Measurements from ENCODE around the gene EP400. TPM values are rescaled to one million over a fixed set of nuclear protein-coding genes. Genes with fewer than 3 reads are reported as not detected.

EP400 gene
- total RNA-seq, 1 experiment from 2014 or later, result 61.7 TPM

- no peak overlapping the region for H3K9ac ChIP-seq (ENCODE audit: extremely low read depth, insufficient read length, low read length)
- H3K18ac ChIP-seq (ENCODE audit: insufficient read length, low read depth, low read length), result no peak overlapping the region
- H2BK12ac ChIP-seq (ENCODE audit: insufficient read length, low read depth, low read length), result no peak overlapping the region
- H3K79me2 ChIP-seq (ENCODE audit: insufficient read depth, low read length), result no peaks in the 10 kb centered on the region
- no peaks in the 10 kb centered on the region for H3K27me3 Mint-ChIP-seq (ENCODE audit: low read depth)
- H3K27ac ChIP-seq (ENCODE audit: insufficient read length, low read depth, low read length), result no peak overlapping the region
- H3K9me3 ChIP-seq (ENCODE audit: control insufficient read depth, low read depth, low read length), result no peaks in the 10 kb centered on the region
- H3K56ac ChIP-seq (ENCODE audit: insufficient read length, low read depth, low read length), result no peak overlapping the region
- no peak for DNase-seq
- H4K20me1 ChIP-seq (ENCODE audit: control insufficient read depth, insufficient read depth, insufficient read length), result no peaks in the 10 kb centered on the region
- H3K27me3 ChIP-seq (ENCODE audit: insufficient read depth, low read length), result no peaks in the 10 kb centered on the region
- H3K4me1 Mint-ChIP-seq, result peaks cover 17 to 19% of the 10 kb centered on the region in 2 experiments
- no peaks in the 10 kb centered on the region for H3K23me2 ChIP-seq (ENCODE audit: insufficient read length, low read depth, low read length, poor library complexity, severe bottlenecking)
- H3T11ph ChIP-seq (ENCODE audit: low read length), result no peak overlapping the region
- H3K4me1 ChIP-seq (ENCODE audit: insufficient read depth, low read length), result no peaks in the 10 kb centered on the region
- H3K36me3 Mint-ChIP-seq (ENCODE audit: insufficient read depth in 1 of 3, low read depth in 3 of 3), result peaks cover 23 to 75% (median 55%) of the 10 kb centered on the region in 3 experiments
- no peak overlapping the region for H4K8ac ChIP-seq (replicated peaks; ENCODE audit: insufficient read length, low read depth, low read length)
- no peak overlapping the region for H3K4me3 Mint-ChIP-seq
- WGBS (ENCODE audit: extremely low coverage, insufficient read length, low lambda C conversion rate), result no CpG with 5 or more reads among the region's 6 CpGs
- H2BK20ac ChIP-seq (ENCODE audit: low read depth, low read length, poor library complexity, severe bottlenecking), result no peak overlapping the region
- no peak overlapping the region for H4K5ac ChIP-seq (ENCODE audit: insufficient read length, low read depth, low read length)
- no peak overlapping the region for H2AFZ ChIP-seq (ENCODE audit: low read length)
- H3K9me3 Mint-ChIP-seq, result no peaks in the 10 kb centered on the region
- H3K14ac ChIP-seq (ENCODE audit: insufficient read depth, low read length), result no peak overlapping the region
- H2AK5ac ChIP-seq (ENCODE audit: insufficient read length, low read length), result no peak overlapping the region
- H3K23ac ChIP-seq (ENCODE audit: insufficient read length, low read depth, low read length), result no peak overlapping the region
- no peak overlapping the region; a peak in 1 of 7 replicates for H3K27ac Mint-ChIP-seq
- no peak overlapping the region for H4K91ac ChIP-seq (ENCODE audit: insufficient read length, low read depth, low read length)
- H3K79me1 ChIP-seq (ENCODE audit: insufficient read depth, low read depth, low read length, poor library complexity, severe bottlenecking), result peaks cover 5% of the 10 kb centered on the region
- no peak overlapping the region for H3K4ac ChIP-seq (ENCODE audit: low read depth, low read length)
- H2BK120ac ChIP-seq (ENCODE audit: low read depth, low read length, poor library complexity, severe bottlenecking), result no peak overlapping the region
- no peak overlapping the region for H2BK5ac ChIP-seq (ENCODE audit: insufficient read length, low read length)
- H2BK15ac ChIP-seq (ENCODE audit: low read depth, low read length), result no peak overlapping the region
- no peak overlapping the region for H3K4me2 ChIP-seq (ENCODE audit: insufficient read depth, insufficient read length, low read length)
- no peak for TF ChIP-seq CTCF (conservative IDR thresholded peaks at IDR 0.05)
Measured at GRCh38 chr12:131983026-131983425, 33.3 kb downstream of the EP400 start.
